Panc1 (cell line): ENCODE data around the gene CUX1. TPM values are rescaled to one million over a fixed set of nuclear protein-coding genes. Genes with fewer than 3 reads are reported as not detected.

ENCODE experiments used
- ATAC-seq: fragments of 200-7000 bp; cut with Tn5 transposase; 2 replicates; pipeline ENCODE4 v1.9.1; 2020; ENCODE audit warnings: mild to moderate bottlenecking, moderate library complexity
- BruUV-seq: library from RNA; stranded (reverse); fragments of 400-500 nt; replicated peaks from 2 replicates; lab custom pipeline; 2021; lab: Mats Ljungman, UMichigan
- CTCF ChIA-PET: fragments of 300-600 bp; sonication (Branson Sonifier 250); formaldehyde crosslinking; loops from one replicate; lab custom pipeline; 2022; ENCODE audit warnings: antibody characterized with exemption; lab: Charles Lee
- POLR2A ChIA-PET: fragments of 300-600 bp; sonication (Branson Sonifier 250); formaldehyde crosslinking; loops from one replicate; lab custom pipeline; 2022; ENCODE audit warnings: antibody characterized with exemption; lab: Charles Lee
- DNase-seq: peaks from one replicate; pipeline ENCODE4 v3.0.0-alpha.2; 2010; ENCODE audit warnings: low read depth, low spot score
- H3K27ac ChIP-seq: 2 replicates; pipeline ENCODE4 v1.5.1; 2011; ENCODE audit warnings: mild to moderate bottlenecking, low read length, inconsistent platforms
- H3K27me3 ChIP-seq: fragments of 200-500 bp; sonication (Bioruptor generic); 2 replicates; pipeline ENCODE4 v1.6.0; 2014; ENCODE audit warnings: low read length, inconsistent platforms; ENCODE audit not compliant: control insufficient read depth, insufficient read depth
- H3K36me3 ChIP-seq: fragments of 200-500 bp; sonication (Bioruptor generic); 2 replicates; pipeline ENCODE4 v1.5.1; 2014; ENCODE audit warnings: inconsistent platforms, mild to moderate bottlenecking, low read length, moderate library complexity; ENCODE audit not compliant: control insufficient read depth, insufficient read depth
- H3K4me1 ChIP-seq: 2 replicates; pipeline ENCODE4 v1.5.1; 2011; ENCODE audit warnings: inconsistent platforms, mild to moderate bottlenecking, low read length, moderate library complexity; ENCODE audit not compliant: control insufficient read depth, insufficient read depth
- H3K4me3 ChIP-seq, 2 experiments: 2 replicates each; pipeline ENCODE4 v1.5.1; 2011 to 2012; ENCODE audit warnings: low read depth in 2 of 2, low read length in 2 of 2, mild to moderate bottlenecking in 2 of 2, inconsistent platforms in 1 of 2, moderate library complexity in 1 of 2
- H3K9me3 ChIP-seq: fragments of 200-500 bp; sonication (Bioruptor generic); 2 replicates; pipeline ENCODE4 v1.5.1; 2014; ENCODE audit warnings: low read depth, mild to moderate bottlenecking, inconsistent platforms, low read length, moderate library complexity; ENCODE audit not compliant: control insufficient read depth, insufficient read depth
- POLR2AphosphoS5 ChIP-seq: IDR thresholded peaks from 2 replicates; pipeline ENCODE4 v1.6.1; 2012; ENCODE audit warnings: mild to moderate bottlenecking, low read depth, low read length, moderate library complexity
- SIN3A ChIP-seq: IDR thresholded peaks from 2 replicates; pipeline ENCODE4 v1.6.1; 2012; ENCODE audit warnings: low read depth, mild to moderate bottlenecking, low read length, moderate library complexity, borderline replicate concordance; ENCODE audit not compliant: insufficient read depth
- TCF7L2 ChIP-seq: IDR thresholded peaks from 2 replicates; pipeline ENCODE4 v1.6.1; 2011; ENCODE audit warnings: mild to moderate bottlenecking, low read depth, low read length, inconsistent platforms
- in situ Hi-C: cut with HindIII; loops from 2 replicates; pipeline ENCODE4 v1.10.0; 2016; ENCODE audit warnings: low sequenced_read_pairs, low pct_unique_long_range_greater_than_20kb
- intact Hi-C: fragments of 100-400 bp; cut with micrococcal nuclease; formaldehyde crosslinking; loops from one replicate; pipeline ENCODE4 v1.10.0; 2022; ENCODE audit not compliant: unreplicated experiment
- total RNA-seq: library from RNA; stranded (reverse); gene quantifications from one replicate; pipeline ENCODE4 v1.2.1, GENCODE V29; 2021; ENCODE audit not compliant: unreplicated experiment
- TF ChIP-seq, protein P1 (sequence below), 2 experiments: IDR thresholded peaks; 2 replicates each; pipeline ENCODE4 v1.6.1; 2011 to 2012; ENCODE audit warnings: low read depth in 2 of 2, control low read depth in 1 of 2, low read length in 1 of 2, mild to moderate bottlenecking in 1 of 2, moderate library complexity in 1 of 2; ENCODE audit not compliant: insufficient read depth in 1 of 2
- TF ChIP-seq, protein P2 (sequence below): fragments of 450-650 bp; IDR thresholded peaks from 2 replicates; pipeline ENCODE4 v1.5.1; 2017; ENCODE audit warnings: mild to moderate bottlenecking

CUX1 gene
- total RNA-seq, 1 experiment from 2014 or later, result 50.9 TPM

DNA sequence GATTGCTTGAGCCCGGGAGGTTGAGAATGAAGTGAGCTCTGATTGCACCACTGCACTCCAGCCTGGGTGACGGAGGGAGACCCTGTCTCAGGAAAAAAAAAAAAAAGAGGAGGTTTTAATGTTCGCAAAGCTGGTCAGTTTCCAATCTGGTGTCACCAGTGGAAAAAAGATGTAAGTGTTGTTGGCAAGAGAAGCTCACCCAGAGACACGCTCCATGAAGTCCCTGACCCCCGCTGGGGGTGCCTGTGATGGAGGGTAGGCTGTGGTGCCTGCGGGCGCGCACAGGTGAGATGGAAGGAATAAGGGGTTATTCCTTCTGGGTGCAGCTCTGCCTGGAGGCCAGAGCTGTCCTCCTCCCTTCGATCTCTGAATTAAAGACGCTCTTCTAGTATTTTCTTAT is 122.7 kb downstream of the CUX1 start:
- ChIA-PET POLR2A (no interaction called here), CTCF (interaction anchor here (0.7 kb wide), 1 partner anchor 348 kb away, joined by 3 read pairs; no protein-coding TSS in a partner anchor)
- BruUV-seq, result no TSS peak
- no peak for ATAC-seq
- Histone ChIP-seq H3K27ac (no peak overlapping the region), H3K27me3 (no peaks in the 10 kb centered on the region), H3K4me3 (no peak overlapping the region), H3K9me3 (no peaks in the 10 kb centered on the region), H3K4me1 (peaks cover 24% of the 10 kb centered on the region), H3K36me3 (no peaks in the 10 kb centered on the region)
- TF ChIP-seq POLR2AphosphoS5, result no peak
- no peak for TF ChIP-seq TCF7L2
- TF ChIP-seq, protein P1, sequence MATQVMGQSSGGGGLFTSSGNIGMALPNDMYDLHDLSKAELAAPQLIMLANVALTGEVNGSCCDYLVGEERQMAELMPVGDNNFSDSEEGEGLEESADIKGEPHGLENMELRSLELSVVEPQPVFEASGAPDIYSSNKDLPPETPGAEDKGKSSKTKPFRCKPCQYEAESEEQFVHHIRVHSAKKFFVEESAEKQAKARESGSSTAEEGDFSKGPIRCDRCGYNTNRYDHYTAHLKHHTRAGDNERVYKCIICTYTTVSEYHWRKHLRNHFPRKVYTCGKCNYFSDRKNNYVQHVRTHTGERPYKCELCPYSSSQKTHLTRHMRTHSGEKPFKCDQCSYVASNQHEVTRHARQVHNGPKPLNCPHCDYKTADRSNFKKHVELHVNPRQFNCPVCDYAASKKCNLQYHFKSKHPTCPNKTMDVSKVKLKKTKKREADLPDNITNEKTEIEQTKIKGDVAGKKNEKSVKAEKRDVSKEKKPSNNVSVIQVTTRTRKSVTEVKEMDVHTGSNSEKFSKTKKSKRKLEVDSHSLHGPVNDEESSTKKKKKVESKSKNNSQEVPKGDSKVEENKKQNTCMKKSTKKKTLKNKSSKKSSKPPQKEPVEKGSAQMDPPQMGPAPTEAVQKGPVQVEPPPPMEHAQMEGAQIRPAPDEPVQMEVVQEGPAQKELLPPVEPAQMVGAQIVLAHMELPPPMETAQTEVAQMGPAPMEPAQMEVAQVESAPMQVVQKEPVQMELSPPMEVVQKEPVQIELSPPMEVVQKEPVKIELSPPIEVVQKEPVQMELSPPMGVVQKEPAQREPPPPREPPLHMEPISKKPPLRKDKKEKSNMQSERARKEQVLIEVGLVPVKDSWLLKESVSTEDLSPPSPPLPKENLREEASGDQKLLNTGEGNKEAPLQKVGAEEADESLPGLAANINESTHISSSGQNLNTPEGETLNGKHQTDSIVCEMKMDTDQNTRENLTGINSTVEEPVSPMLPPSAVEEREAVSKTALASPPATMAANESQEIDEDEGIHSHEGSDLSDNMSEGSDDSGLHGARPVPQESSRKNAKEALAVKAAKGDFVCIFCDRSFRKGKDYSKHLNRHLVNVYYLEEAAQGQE (IDR thresholded peaks at IDR 0.05; ENCODE audit: insufficient read depth in 1 of 2, low read depth in 2 of 2, low read length in 1 of 2), result no peak
- TF ChIP-seq SIN3A, result no peak
- TF ChIP-seq, protein P2, sequence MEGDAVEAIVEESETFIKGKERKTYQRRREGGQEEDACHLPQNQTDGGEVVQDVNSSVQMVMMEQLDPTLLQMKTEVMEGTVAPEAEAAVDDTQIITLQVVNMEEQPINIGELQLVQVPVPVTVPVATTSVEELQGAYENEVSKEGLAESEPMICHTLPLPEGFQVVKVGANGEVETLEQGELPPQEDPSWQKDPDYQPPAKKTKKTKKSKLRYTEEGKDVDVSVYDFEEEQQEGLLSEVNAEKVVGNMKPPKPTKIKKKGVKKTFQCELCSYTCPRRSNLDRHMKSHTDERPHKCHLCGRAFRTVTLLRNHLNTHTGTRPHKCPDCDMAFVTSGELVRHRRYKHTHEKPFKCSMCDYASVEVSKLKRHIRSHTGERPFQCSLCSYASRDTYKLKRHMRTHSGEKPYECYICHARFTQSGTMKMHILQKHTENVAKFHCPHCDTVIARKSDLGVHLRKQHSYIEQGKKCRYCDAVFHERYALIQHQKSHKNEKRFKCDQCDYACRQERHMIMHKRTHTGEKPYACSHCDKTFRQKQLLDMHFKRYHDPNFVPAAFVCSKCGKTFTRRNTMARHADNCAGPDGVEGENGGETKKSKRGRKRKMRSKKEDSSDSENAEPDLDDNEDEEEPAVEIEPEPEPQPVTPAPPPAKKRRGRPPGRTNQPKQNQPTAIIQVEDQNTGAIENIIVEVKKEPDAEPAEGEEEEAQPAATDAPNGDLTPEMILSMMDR, result no peak
- in situ Hi-C loops (no loop called here), intact Hi-C loops (no loop called here)
- no peak for DNase-seq

DNA sequence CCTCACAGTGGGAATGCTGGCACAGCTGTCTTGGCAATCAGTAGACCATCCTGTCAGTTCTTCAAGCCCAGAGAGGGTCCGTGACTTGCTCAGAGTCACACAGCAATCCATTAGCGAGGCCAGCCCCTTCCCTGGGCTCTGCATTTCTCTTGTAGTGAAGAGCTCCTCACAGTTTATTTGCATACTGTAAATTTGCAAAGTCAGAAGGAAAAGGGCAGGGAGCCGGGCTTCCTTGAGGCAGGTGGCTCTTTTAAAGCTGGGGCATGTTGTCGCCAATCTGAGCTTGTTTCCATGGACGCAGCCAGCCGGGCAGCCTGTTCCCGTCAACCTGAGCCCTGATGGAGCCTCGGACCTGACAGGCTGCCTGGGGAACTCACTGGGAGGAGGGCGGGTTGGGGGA is 123.4 kb downstream of the CUX1 start:
- H3K4me1 ChIP-seq, result peaks cover 24% of the 10 kb centered on the region
- H3K27ac ChIP-seq, result peak overlapping the region; percentile 67; the same call in 1 of the 2 replicates
- no peaks in the 10 kb centered on the region for H3K27me3 ChIP-seq
- TF ChIP-seq SIN3A (no peak), TCF7L2 (no peak), POLR2AphosphoS5 (no peak)
- TF ChIP-seq, protein P1 (IDR thresholded peaks at IDR 0.05; ENCODE audit: insufficient read depth in 1 of 2, low read depth in 2 of 2, low read length in 1 of 2), result no peak
- TF ChIP-seq, protein P2, result no peak
- no peak overlapping the region for H3K4me3 ChIP-seq
- intact Hi-C loops (no loop called here), in situ Hi-C loops (no loop called here)
- ATAC-seq (no peak), DNase-seq (no peak)
- POLR2A ChIA-PET, result no interaction called here
- BruUV-seq, result no TSS peak
- no peaks in the 10 kb centered on the region for H3K36me3 ChIP-seq
- CTCF ChIA-PET, result interaction anchor here (0.6 to 0.7 kb wide), 2 partner anchors 85 to 347 kb away, joined by 3 to 5 read pairs; no protein-coding TSS in a partner anchor
- H3K9me3 ChIP-seq, result no peaks in the 10 kb centered on the region
